Activated naive CD4-positive, alpha-beta T cell treated with anti-CD3 and anti-CD28 coated beads for 36 hours (primary cell): ENCODE results near the gene SLC8B1. TPM values are rescaled to one million over a fixed set of nuclear protein-coding genes. Genes with fewer than 3 reads are reported as not detected.
A peak's percentile ranks its signal among the peaks of the same experiment; 100 is the strongest.

Experiments used
- CTCF ChIA-PET: fragments of 350-600 bp; sonication (Branson Sonifier 250); formaldehyde crosslinking; loops from one replicate; lab custom pipeline; 2021; ENCODE audit warnings: antibody characterized with exemption; lab: Charles Lee
- DNase-seq: peaks from one replicate; pipeline ENCODE4 v3.0.0-alpha.2; 2020
- H3K27ac Mint-ChIP-seq: one replicate; pipeline ENCODE4 v1.8.0; 2021; ENCODE audit warnings: mild to moderate bottlenecking, mixed read lengths
- H3K27me3 Mint-ChIP-seq: one replicate; pipeline ENCODE4 v1.8.0; 2021; ENCODE audit warnings: low read depth, mixed read lengths
- H3K36me3 Mint-ChIP-seq: one replicate; pipeline ENCODE4 v1.8.0; 2021; ENCODE audit warnings: low read depth, mixed read lengths
- H3K4me1 Mint-ChIP-seq: one replicate; pipeline ENCODE4 v1.8.0; 2021; ENCODE audit warnings: low read depth, mixed read lengths
- H3K4me3 Mint-ChIP-seq: one replicate; pipeline ENCODE4 v1.8.0; 2021; ENCODE audit warnings: mild to moderate bottlenecking, moderate library complexity, mixed read lengths
- H3K9me3 Mint-ChIP-seq: one replicate; pipeline ENCODE4 v1.8.0; 2021; ENCODE audit warnings: mixed read lengths
- intact Hi-C: fragments of 100-400 bp; cut with micrococcal nuclease; formaldehyde crosslinking; loops from one replicate; pipeline ENCODE4 v1.15.1; 2023
- total RNA-seq, 2 experiments: library from RNA; stranded (reverse); gene quantifications; one replicate each; pipeline ENCODE4 v1.2.3, GENCODE V29; 2021

Gene SLC8B1
- total RNA-seq, 2 experiments from 2014 or later: 20.2 to 20.4 TPM

GRCh38 chr12:113314121-113314529, 20.8 kb downstream of the SLC8B1 start:
- CTCF ChIA-PET: interaction anchor here (1.7 kb wide), 1 partner anchor 111 kb away, joined by 6 read pairs; no protein-coding TSS in a partner anchor
- H3K9me3 Mint-ChIP-seq: no peaks in the 10 kb centered on the region
- peak overlapping the region; percentile 47 for H3K27ac Mint-ChIP-seq
- no peak for DNase-seq
- intact Hi-C loops: no loop called here
- peaks cover 38% of the 10 kb centered on the region for H3K36me3 Mint-ChIP-seq
- H3K4me3 Mint-ChIP-seq: no peak overlapping the region
- peaks cover 2% of the 10 kb centered on the region for H3K4me1 Mint-ChIP-seq
- H3K27me3 Mint-ChIP-seq: no peaks in the 10 kb centered on the region

GRCh38 chr12:113310489-113310888, 24.4 kb downstream of the SLC8B1 start:
- H3K4me3 Mint-ChIP-seq: no peak overlapping the region
- H3K27ac Mint-ChIP-seq: peak overlapping the region; percentile 16
- peaks cover 2% of the 10 kb centered on the region for H3K4me1 Mint-ChIP-seq
- peaks cover 31% of the 10 kb centered on the region for H3K36me3 Mint-ChIP-seq
- intact Hi-C loops: no loop called here
- no peak for DNase-seq
- CTCF ChIA-PET: interaction anchor here (1.1 to 1.3 kb wide), 3 partner anchors 12 to 115 kb away, joined by 3 to 9 read pairs (median 4); no protein-coding TSS in a partner anchor
- H3K27me3 Mint-ChIP-seq: no peaks in the 10 kb centered on the region
- H3K9me3 Mint-ChIP-seq: no peaks in the 10 kb centered on the region

DNA sequence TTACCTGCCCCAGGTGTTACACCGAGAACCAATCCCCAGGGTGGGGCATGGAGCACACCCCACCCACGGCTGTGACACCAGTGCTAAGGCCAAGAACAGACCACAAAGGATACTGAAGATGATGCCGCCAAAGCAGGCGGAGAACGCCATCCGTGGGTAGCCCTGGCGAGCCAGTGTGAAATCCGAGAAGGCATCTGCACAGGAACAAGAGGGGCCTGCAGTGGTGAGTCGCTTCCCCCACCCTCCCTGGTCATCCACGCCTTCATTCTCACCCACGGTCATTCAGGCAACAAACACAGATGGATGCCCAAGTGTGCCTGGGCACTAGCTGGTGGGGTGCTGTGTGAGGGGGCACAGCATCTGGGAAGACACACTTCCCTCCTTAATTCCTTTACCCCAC, 28.5 kb downstream of the SLC8B1 start:
- Mint-ChIP-seq H3K4me3 (no peak overlapping the region), H3K27ac (no peak overlapping the region), H3K9me3 (no peaks in the 10 kb centered on the region), H3K4me1 (peaks cover 15% of the 10 kb centered on the region), H3K27me3 (no peaks in the 10 kb centered on the region), H3K36me3 (peaks cover 33% of the 10 kb centered on the region)
- CTCF ChIA-PET: interaction anchor here (0.7 to 1.1 kb wide), 3 partner anchors 10 to 1202 kb away, joined by 3 to 4 read pairs (median 3); no protein-coding TSS in a partner anchor
- DNase-seq: no peak
- intact Hi-C loops: no loop called here

DNA sequence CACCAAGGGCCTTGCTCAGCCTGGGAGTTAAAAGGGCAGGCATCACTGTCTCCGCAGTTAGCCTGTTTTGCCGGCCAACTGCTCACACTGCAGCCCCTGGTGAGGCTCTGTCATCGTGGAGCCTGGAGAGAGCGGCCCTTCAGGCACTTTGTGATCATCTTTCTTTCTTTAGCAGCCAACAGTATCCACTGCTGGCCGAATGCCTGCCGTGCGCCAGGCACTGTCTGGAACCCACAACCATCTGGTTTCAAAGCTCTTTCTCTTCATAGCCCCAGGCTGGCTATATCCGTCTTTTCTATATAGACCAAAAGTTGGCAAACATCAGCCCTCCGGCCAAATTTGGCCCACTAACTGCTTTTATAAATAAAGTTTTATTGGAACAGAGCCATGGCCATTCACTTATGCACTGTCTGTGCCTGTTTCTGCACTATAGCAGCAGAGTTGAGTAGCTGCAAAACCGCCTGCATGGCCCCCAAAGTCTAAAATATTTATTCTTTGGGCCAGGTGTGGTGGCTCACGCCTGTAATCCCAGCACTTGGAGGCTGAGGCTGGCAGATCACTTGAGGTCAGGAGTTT, 29.5 kb downstream of the SLC8B1 start:
- Mint-ChIP-seq H3K36me3 (peaks cover 27% of the 10 kb centered on the region), H3K27me3 (no peaks in the 10 kb centered on the region), H3K27ac (no peak overlapping the region), H3K9me3 (no peaks in the 10 kb centered on the region), H3K4me1 (peaks cover 15% of the 10 kb centered on the region), H3K4me3 (no peak overlapping the region)
- CTCF ChIA-PET: no interaction called here
- DNase-seq: no peak
- intact Hi-C loops: no loop called here

GRCh38 chr12:113302886-113303640, 31.8 kb downstream of the SLC8B1 start:
- Mint-ChIP-seq H3K9me3 (no peaks in the 10 kb centered on the region), H3K36me3 (peaks cover 22% of the 10 kb centered on the region), H3K27ac (peak overlapping the region; percentile 13), H3K4me3 (no peak overlapping the region), H3K4me1 (peaks cover 15% of the 10 kb centered on the region), H3K27me3 (no peaks in the 10 kb centered on the region)
- CTCF ChIA-PET: interaction anchor here (1.1 kb wide), 1 partner anchor 70 kb away, joined by 3 read pairs; no protein-coding TSS in a partner anchor
- peak; percentile 40 for DNase-seq
- intact Hi-C loops: no loop called here

- H3K4me3 Mint-ChIP-seq: no peak overlapping the region
Measured at GRCh38 chr12:113302466-113302865, 32.4 kb downstream of the SLC8B1 start.

DNA sequence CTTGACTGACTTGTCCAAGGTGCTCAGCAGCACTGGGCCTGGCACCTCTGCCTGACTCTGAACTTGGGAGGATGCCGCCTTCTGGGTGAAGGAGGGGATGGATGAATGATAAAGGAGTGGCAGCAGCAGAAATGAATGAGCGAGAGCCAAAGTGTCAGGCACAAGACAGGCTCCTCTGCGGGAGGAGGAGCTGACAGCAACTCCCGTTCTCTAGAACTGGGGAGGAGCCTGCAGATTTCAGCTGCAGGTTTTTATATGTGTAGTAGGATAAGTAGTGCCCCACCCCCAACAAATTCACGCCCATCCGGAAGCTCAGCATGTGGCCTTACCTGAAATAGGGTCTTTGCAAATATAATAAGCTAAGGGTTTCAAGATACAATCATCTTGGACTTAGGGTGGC, 33.1 kb downstream of the SLC8B1 start:
- Mint-ChIP-seq H3K9me3 (no peaks in the 10 kb centered on the region), H3K27ac (no peak overlapping the region), H3K4me3 (no peak overlapping the region), H3K4me1 (peaks cover 15% of the 10 kb centered on the region), H3K27me3 (no peaks in the 10 kb centered on the region), H3K36me3 (peaks cover 19% of the 10 kb centered on the region)
- intact Hi-C loops: no loop called here
- DNase-seq: no peak
- CTCF ChIA-PET: no interaction called here

More at GRCh38 chr12:113302466-113302865, 32.4 kb downstream of the SLC8B1 start:
- Mint-ChIP-seq H3K36me3 (peaks cover 20% of the 10 kb centered on the region), H3K9me3 (no peaks in the 10 kb centered on the region), H3K27ac (peak overlapping the region; percentile 13), H3K27me3 (no peaks in the 10 kb centered on the region), H3K4me1 (peaks cover 15% of the 10 kb centered on the region)
- CTCF ChIA-PET: no interaction called here
- intact Hi-C loops: no loop called here
- no peak for DNase-seq

- intact Hi-C loops: no loop called here
- Mint-ChIP-seq H3K27me3 (no peaks in the 10 kb centered on the region), H3K27ac (no peak overlapping the region), H3K36me3 (peaks cover 19% of the 10 kb centered on the region), H3K4me1 (peaks cover 15% of the 10 kb centered on the region), H3K4me3 (no peak overlapping the region), H3K9me3 (no peaks in the 10 kb centered on the region)
- CTCF ChIA-PET: no interaction called here
- DNase-seq: no peak
Measured at GRCh38 chr12:113299619-113300237, 35.2 kb downstream of the SLC8B1 start.

DNA sequence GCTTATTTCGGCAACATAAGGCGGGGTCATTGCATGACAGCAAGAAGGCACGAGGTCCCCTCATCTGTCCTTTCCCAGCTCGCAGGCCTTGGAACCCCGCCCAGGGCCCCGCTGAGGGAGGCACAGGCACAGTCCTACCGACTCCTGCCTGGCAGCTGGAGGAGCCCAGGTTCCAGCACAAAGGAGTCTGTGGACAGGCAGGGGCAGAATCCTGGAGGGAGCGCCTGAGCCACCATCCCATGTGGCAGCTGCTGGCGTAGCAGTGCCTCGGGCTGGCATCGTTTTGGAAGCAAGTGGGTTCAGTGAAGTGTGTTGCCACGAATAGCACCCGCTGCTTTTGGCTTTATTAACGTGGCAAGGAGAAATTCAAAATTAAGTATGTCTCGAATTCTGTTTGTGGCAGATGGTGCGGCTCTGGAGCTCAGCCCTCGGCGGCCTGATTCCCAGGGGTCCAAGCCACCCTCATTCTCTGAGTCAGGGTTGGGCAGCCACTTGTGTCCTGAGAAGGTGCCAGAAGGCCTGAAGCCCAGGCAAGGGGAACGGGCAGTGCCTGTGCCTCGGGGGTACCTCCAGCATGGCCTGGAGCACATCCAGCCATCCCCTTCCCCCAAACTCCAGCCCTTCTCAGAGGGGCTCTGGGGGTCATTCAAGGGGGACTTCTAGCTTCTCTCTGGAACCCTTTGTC, 35.9 kb downstream of the SLC8B1 start:
- H3K4me3 Mint-ChIP-seq: no peak overlapping the region
- H3K36me3 Mint-ChIP-seq: peaks cover 15% of the 10 kb centered on the region
- H3K27ac Mint-ChIP-seq: no peak overlapping the region
- intact Hi-C loops: no loop called here
- CTCF ChIA-PET: interaction anchor here (1.2 kb wide), 1 partner anchor 12 kb away, joined by 4 read pairs; no protein-coding TSS in a partner anchor
- H3K9me3 Mint-ChIP-seq: no peaks in the 10 kb centered on the region
- no peak for DNase-seq
- peaks cover 15% of the 10 kb centered on the region for H3K4me1 Mint-ChIP-seq
- H3K27me3 Mint-ChIP-seq: no peaks in the 10 kb centered on the region

DNA sequence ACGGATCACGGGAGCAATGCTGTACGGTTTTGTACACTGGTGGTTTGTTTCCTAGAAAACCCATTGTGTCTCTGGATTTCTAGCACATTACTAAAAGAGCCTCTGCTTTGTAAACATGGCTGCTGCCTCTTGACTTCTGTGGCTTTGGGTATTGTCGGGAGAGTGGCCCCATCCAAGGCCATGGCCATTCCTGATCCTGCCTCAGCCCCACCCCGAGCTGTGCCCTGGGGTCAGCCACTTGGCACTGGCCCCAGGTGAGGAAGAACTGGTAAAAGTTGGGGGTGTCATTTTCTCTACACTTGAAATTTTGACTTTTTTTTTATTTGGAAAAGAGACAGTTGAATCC, 36.5 kb downstream of the SLC8B1 start:
- intact Hi-C loops: no loop called here
- no peak for DNase-seq
- Mint-ChIP-seq H3K27ac (no peak overlapping the region), H3K4me3 (no peak overlapping the region), H3K27me3 (no peaks in the 10 kb centered on the region), H3K36me3 (peaks cover 10% of the 10 kb centered on the region), H3K4me1 (peaks cover 12% of the 10 kb centered on the region), H3K9me3 (no peaks in the 10 kb centered on the region)
- CTCF ChIA-PET: interaction anchor here (1.2 kb wide), 1 partner anchor 12 kb away, joined by 4 read pairs; no protein-coding TSS in a partner anchor

DNA sequence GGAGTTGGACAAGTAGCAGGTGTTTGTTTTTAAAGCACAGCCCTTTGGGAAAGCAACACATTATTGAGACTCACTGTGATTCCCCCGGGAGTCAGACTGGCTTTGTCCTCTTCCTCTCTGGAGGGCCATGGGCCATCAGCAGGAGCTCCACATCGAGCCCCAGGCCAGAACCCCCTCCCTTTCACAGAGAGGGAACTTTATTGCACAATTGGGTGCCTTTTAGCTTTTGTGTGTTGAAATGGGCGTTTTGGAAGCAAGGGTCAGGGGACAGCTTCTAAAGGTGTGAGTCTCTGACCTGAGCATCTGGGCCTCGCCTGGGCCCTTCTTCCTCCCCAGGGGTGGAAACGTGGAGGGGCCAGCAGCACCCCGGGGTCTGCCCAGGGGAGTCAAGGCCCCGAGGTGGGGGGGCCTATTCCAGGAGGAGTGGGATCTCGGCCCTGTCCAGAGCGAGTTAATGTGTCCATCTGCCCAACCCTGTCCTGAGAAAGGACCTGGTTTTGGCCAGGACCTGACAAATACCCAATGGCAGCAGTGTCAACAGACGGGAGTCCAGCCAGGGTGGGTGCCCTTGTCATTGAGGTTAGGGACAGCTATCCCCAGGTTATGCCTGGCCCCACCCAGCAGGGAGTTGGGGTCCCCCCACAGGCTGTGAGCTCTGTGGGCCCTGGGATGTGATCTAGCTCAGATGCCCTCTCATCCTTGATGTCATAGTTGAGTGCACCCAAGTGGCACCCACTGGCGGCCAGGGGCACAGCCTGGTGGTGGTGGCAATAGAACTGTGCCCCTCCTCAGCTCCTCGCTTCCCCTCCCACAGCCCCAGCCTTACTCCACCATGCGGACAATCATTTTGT, 37.1 kb downstream of the SLC8B1 start:
- H3K36me3 Mint-ChIP-seq: peaks cover 11% of the 10 kb centered on the region
- no peaks in the 10 kb centered on the region for H3K27me3 Mint-ChIP-seq
- H3K9me3 Mint-ChIP-seq: no peaks in the 10 kb centered on the region
- CTCF ChIA-PET: interaction anchor here (1.2 kb wide), 1 partner anchor 13 kb away, joined by 4 read pairs; no protein-coding TSS in a partner anchor
- no peak overlapping the region for H3K4me3 Mint-ChIP-seq
- no peak for DNase-seq
- intact Hi-C loops: no loop called here
- H3K27ac Mint-ChIP-seq: no peak overlapping the region
- peaks cover 7% of the 10 kb centered on the region for H3K4me1 Mint-ChIP-seq
